Measurements from ENCODE around the gene DLG3.

The DLG3 gene

GRCh38 chrX:70476934-70477733 is 32.5 kb downstream of the DLG3 start:
- Histone ChIP-seq H3K4me1 (ENCODE audit: insufficient read depth, low read length) (peaks cover 81% of the 10 kb centered on the region), H3K36me3 (ENCODE audit: insufficient read depth, low read length) (peaks cover 11% of the 10 kb centered on the region), H3K9me3 (ENCODE audit: control insufficient read depth, insufficient read depth, low read length) (no peaks in the 10 kb centered on the region), H3K9ac (ENCODE audit: low read depth, low read length) (peak overlapping the region; percentile 37)

DNA sequence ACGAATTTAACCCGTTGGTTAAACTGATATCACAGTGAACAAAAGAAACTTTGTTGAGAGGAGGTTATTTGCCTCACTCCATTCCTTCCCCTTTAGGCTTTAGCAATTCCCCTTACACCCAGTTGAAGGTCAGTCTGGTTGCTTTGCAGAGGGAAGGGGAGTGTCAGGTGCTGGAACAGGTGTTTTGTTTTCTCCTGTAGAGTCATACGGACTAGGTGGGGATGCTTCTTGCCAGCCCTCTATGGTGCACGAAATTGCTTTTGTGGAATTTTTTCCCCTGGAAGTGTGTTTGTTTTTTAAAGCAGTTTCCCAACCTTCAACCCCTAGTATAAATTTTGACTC is 33.1 kb downstream of the DLG3 start:
- no peaks in the 10 kb centered on the region for H3K9me3 ChIP-seq (ENCODE audit: control insufficient read depth, insufficient read depth, low read length)
- peaks cover 12% of the 10 kb centered on the region for H3K36me3 ChIP-seq (ENCODE audit: insufficient read depth, low read length)
- H3K9ac ChIP-seq (ENCODE audit: low read depth, low read length), result peak overlapping the region; percentile 9; the same call in 1 of the 2 replicates
- H3K4me1 ChIP-seq (ENCODE audit: insufficient read depth, low read length), result peaks cover 81% of the 10 kb centered on the region

DNA sequence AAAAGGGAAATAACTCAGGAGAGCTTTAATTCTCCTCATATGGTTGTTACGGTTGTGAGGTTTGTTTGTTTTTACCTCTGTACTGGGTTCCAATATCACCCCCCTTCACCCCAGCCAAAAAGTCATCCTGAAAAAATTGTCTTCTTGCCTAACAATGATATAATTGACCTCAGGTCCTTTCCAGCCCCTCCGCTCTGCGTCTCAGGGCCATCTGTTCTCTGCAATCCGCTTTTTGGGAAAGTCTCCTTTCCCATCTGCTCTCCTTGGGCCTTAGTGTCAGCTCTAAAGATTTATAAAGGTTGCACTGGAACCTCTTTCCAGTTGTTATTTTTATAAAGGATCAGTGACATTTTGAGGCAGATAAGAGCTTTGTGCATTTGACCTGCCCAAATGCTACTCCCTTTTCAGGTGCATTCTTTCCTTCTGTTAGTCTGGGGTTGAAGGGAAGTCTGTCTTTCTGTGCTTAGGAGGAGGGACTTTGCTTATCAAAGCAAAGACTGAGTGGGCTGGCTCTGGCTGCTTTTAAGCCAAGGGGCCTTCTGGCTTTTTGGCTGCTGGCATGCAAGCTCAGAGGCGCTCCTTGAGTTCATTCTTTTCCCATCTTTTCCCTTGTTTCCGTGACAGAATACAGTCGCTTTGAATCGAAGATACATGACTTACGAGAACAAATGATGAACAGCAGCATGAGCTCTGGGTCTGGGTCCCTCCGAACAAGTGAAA is 34.1 kb downstream of the DLG3 start:
- Histone ChIP-seq H3K9ac (ENCODE audit: low read depth, low read length) (no peak overlapping the region; the same call in 1 of the 2 replicates), H3K9me3 (ENCODE audit: control insufficient read depth, insufficient read depth, low read length) (no peaks in the 10 kb centered on the region), H3K36me3 (ENCODE audit: insufficient read depth, low read length) (peaks cover 12% of the 10 kb centered on the region), H3K4me1 (ENCODE audit: insufficient read depth, low read length) (peaks cover 73% of the 10 kb centered on the region)

GRCh38 chrX:70479247-70479921 is 34.7 kb downstream of the DLG3 start:
- peaks cover 66% of the 10 kb centered on the region for H3K4me1 ChIP-seq (ENCODE audit: insufficient read depth, low read length)

DNA sequence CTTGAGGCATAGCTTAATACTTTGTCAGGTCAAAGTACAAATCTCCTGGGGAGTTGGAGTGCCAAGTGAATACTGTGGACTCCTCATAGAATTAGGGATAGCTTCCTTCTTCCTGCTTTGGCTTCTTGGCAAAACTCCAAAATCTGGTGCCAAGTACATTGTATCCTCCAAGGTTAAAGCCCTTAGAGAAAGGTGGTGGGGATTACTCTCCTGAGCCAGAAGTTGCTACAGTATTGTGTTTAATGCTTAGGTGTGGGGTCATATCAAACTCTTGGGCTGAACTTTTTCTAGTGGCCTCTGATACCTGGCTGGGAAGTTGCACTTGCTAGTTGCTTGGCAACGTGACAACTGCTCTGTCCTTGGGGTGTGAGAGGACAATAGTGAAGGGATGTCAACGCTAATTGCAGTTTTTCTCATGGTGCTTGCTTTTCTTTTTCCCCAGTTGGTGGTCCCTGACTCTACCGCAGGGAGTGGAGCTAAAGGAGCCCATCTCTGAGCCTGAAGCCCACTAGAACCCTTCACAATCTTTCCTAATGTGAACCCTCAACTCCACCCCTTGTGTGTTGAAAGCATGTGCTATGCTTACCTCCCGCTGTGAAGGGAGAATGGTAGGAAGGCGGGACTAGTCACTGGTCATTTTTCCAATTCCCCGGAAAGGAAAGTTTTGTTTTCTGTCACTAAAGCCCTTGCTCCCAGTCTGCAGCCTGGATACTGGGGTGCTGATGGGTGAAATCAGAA is 35.5 kb downstream of the DLG3 start:
- H3K4me1 ChIP-seq (ENCODE audit: insufficient read depth, low read length), result peaks cover 61% of the 10 kb centered on the region
- peaks cover 15% of the 10 kb centered on the region for H3K36me3 ChIP-seq (ENCODE audit: insufficient read depth, low read length)
- no peak overlapping the region for H3K9ac ChIP-seq (ENCODE audit: low read depth, low read length)
- no peaks in the 10 kb centered on the region for H3K9me3 ChIP-seq (ENCODE audit: control insufficient read depth, insufficient read depth, low read length)

More at GRCh38 chrX:70479247-70479921, 34.7 kb downstream of the DLG3 start:
- Histone ChIP-seq H3K9ac (ENCODE audit: low read depth, low read length) (no peak overlapping the region; the same call in 1 of the 2 replicates), H3K36me3 (ENCODE audit: insufficient read depth, low read length) (peaks cover 15% of the 10 kb centered on the region), H3K9me3 (ENCODE audit: control insufficient read depth, insufficient read depth, low read length) (no peaks in the 10 kb centered on the region)

- Histone ChIP-seq H3K4me1 (ENCODE audit: insufficient read depth, low read length) (peaks cover 55% of the 10 kb centered on the region), H3K36me3 (ENCODE audit: insufficient read depth, low read length) (peaks cover 19% of the 10 kb centered on the region), H3K9me3 (ENCODE audit: control insufficient read depth, insufficient read depth, low read length) (no peaks in the 10 kb centered on the region), H3K9ac (ENCODE audit: low read depth, low read length) (no peak overlapping the region)
Measured at GRCh38 chrX:70480660-70481018, 36.0 kb downstream of the DLG3 start.

DNA sequence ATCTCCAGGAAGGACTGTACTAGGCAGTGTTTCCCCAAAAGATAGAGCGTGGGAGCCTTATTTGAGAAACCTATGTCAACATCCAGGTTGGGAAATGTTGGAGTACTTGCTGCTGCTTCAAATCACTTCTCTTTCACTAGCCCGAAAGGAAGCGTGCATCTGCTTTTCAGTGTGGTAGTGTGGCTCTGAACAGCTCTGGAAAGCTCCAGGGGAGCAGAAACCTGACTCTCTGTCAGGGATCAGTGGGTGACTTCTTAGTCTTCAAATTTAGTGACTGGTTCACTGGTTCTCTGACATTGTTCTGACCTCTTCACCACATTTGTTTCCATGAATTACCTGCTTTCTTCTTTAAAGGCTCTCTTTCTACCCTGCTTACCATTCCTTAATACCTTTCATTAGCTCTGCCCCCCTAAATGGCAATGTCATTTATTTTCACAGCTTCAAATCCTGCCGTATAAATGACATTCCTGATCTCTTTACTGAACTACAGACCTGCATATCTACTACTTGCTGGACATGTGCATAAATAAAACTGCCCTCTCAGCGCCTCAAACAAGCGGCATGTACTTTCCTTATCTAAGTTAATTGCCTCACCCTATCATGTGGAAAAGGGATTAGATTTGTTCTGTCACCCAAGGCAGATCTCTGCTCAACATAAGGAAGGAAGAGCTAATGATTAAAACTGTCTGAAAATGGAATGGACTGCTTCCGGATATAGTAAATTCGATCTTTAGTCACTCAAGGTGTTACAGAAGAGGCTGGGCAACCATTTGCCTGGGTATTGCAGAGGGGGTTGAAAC is 37.0 kb downstream of the DLG3 start:
- Histone ChIP-seq H3K4me1 (ENCODE audit: insufficient read depth, low read length) (peaks cover 45% of the 10 kb centered on the region), H3K9ac (ENCODE audit: low read depth, low read length) (no peak overlapping the region), H3K36me3 (ENCODE audit: insufficient read depth, low read length) (peaks cover 21% of the 10 kb centered on the region), H3K9me3 (ENCODE audit: control insufficient read depth, insufficient read depth, low read length) (no peaks in the 10 kb centered on the region)

- peaks cover 39% of the 10 kb centered on the region for H3K4me1 ChIP-seq (ENCODE audit: insufficient read depth, low read length)
- H3K36me3 ChIP-seq (ENCODE audit: insufficient read depth, low read length), result peaks cover 21% of the 10 kb centered on the region
Measured at GRCh38 chrX:70482300-70482699, 37.7 kb downstream of the DLG3 start.

DNA sequence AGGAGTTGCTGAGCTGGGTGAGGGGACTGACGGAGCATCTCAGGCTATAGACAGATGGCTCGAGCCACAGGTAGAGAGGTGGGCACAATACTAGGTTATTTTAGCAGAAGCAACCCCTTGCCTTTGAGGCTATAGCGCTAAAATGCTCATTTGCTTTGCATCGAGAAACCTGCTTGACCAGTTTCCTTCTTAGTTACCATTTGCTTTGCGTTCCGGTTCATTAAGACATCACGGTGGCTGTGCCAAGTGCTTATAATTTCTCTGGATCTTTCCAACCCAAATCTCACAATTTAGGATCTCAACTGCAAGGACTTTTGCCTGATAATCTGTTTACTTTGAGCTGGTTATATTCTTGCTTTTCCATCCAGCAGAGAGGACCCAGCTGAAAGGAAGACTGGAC is 40.8 kb downstream of the DLG3 start:
- Histone ChIP-seq H3K4me1 (ENCODE audit: insufficient read depth, low read length) (peaks cover 11% of the 10 kb centered on the region), H3K9ac (ENCODE audit: low read depth, low read length) (no peak overlapping the region), H3K9me3 (ENCODE audit: control insufficient read depth, insufficient read depth, low read length) (no peaks in the 10 kb centered on the region), H3K36me3 (ENCODE audit: insufficient read depth, low read length) (peaks cover 25% of the 10 kb centered on the region)

More at GRCh38 chrX:70482300-70482699, 37.7 kb downstream of the DLG3 start:
- H3K9ac ChIP-seq (ENCODE audit: low read depth, low read length), result no peak overlapping the region
- no peaks in the 10 kb centered on the region for H3K9me3 ChIP-seq (ENCODE audit: control insufficient read depth, insufficient read depth, low read length)

GRCh38 chrX:70488856-70489255 is 44.2 kb downstream of the DLG3 start:
- Histone ChIP-seq H3K4me1 (ENCODE audit: insufficient read depth, low read length) (no peaks in the 10 kb centered on the region), H3K9ac (ENCODE audit: low read depth, low read length) (no peak overlapping the region), H3K36me3 (ENCODE audit: insufficient read depth, low read length) (peaks cover 38% of the 10 kb centered on the region), H3K9me3 (ENCODE audit: control insufficient read depth, insufficient read depth, low read length) (no peaks in the 10 kb centered on the region)

- Histone ChIP-seq H3K36me3 (ENCODE audit: insufficient read depth, low read length) (peaks cover 56% of the 10 kb centered on the region), H3K9ac (ENCODE audit: low read depth, low read length) (no peak overlapping the region), H3K4me1 (ENCODE audit: insufficient read depth, low read length) (no peaks in the 10 kb centered on the region), H3K9me3 (ENCODE audit: control insufficient read depth, insufficient read depth, low read length) (no peaks in the 10 kb centered on the region)
Measured at GRCh38 chrX:70494441-70494840, 49.8 kb downstream of the DLG3 start.

DNA sequence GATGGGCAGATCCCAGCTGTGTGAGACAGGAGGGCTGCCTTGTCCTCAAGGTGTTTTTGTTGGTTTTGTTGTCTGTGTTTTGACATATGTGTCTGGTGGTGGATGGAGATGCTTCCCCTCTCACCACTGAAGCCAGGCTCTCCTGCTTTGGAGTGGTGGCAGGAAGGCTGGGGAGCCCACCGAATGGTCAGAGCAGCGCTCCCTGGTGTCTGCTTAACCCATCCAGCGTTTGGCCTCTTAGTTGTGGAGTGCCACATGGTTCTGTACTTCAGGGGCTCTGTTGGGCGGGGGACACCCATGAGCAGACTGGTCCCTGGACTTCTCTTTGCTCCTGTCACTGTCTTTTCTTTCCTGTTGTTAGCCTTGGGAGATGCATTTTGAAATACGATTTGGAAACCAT is 51.9 kb downstream of the DLG3 start:
- Histone ChIP-seq H3K9ac (ENCODE audit: low read depth, low read length) (no peak overlapping the region), H3K4me1 (ENCODE audit: insufficient read depth, low read length) (no peaks in the 10 kb centered on the region), H3K36me3 (ENCODE audit: insufficient read depth, low read length) (peaks cover 61% of the 10 kb centered on the region), H3K9me3 (ENCODE audit: control insufficient read depth, insufficient read depth, low read length) (no peaks in the 10 kb centered on the region)

DNA sequence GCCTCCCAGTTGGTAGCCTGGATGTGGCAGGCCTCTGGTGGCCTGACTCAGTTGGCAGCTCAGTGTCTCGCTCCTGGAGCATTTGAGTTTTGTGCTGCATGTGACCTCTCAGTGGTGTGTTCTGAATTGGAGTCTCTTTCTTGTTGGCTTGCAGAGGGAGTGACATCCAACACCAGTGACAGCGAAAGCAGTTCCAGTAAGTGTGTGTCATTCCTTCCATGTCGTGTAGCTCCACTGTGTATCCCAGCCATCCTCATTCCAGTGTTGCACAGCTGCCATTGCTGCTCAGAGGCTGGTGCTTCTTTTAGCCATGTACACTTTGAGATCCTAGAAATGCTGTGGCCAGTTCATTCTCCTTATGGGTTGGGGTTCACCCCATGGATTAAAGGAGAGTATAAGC is 52.4 kb downstream of the DLG3 start:
- Histone ChIP-seq H3K9ac (ENCODE audit: low read depth, low read length) (no peak overlapping the region), H3K9me3 (ENCODE audit: control insufficient read depth, insufficient read depth, low read length) (no peaks in the 10 kb centered on the region), H3K4me1 (ENCODE audit: insufficient read depth, low read length) (no peaks in the 10 kb centered on the region), H3K36me3 (ENCODE audit: insufficient read depth, low read length) (peaks cover 62% of the 10 kb centered on the region)
